Measurements from ENCODE around the gene DDX47.

GRCh38 chr12:12774791-12775190, 38.4 kb upstream of the DDX47 start:
- TF ChIP-seq EP300 (IDR thresholded peaks at IDR 0.05) = no peak
- no peak for TF ChIP-seq POLR2AphosphoS5 (IDR thresholded peaks at IDR 0.05)
- no peak for TF ChIP-seq POLR2A (IDR thresholded peaks at IDR 0.05)
